ENCODE results near the gene SNX5. TPM values are rescaled to one million over a fixed set of nuclear protein-coding genes. Genes with fewer than 3 reads are reported as not detected.

SNX5 gene
- total RNA-seq, 1 experiment from 2014 or later = 170 TPM

DNA sequence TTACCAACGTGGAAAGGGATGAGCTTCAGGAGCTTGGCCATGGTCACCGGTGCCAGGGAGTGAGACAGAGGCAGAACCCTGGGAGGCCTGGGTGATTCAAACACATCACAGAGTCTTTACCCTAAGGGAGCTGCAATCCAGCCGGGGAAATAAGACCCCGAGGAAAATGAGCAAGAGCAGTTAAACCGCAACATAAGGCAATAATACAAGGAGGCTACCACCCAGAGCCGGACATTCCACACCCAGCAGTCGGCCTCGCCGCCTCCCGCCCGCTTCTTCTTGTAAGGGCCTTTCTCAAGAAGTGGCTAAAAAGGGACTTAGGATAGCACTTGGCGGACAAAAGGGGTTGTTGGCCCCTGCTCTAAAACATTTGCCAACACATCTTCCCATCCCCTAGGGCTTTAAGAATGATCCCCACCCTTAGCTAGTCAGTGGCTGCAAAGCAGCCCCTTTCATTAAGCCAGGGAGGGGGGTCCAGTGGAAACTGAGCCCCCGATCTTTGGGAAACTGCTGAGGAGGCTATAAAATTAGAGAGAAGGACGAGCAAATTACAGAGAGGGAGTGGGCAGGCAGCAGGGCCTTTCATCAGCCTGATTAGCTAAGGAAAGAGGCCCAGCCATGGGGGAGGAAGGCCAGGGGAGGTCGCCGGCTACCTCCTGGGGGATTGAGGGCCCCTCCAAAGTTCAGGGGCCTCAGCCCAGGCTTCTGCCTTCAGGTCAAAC is 34.3 kb downstream of the SNX5 start:
- intact Hi-C loops (cut with micrococcal nuclease) = no loop called here
- ChIA-PET CTCF (interaction anchor here (0.5 to 1.5 kb wide), 6 partner anchors 8 to 429 kb away, joined by 3 to 6 read pairs (median 4); no protein-coding TSS in a partner anchor), POLR2A (interaction anchor here (0.7 to 1.3 kb wide), 4 partner anchors 10 to 61 kb away, joined by 3 read pairs; no protein-coding TSS in a partner anchor)
- Mint-ChIP-seq H3K27ac (ENCODE audit: low read depth, unreplicated experiment) (no peak overlapping the region), H3K36me3 (ENCODE audit: insufficient read depth, unreplicated experiment) (peaks cover 7% of the 10 kb centered on the region), H3K27me3 (ENCODE audit: insufficient read depth, unreplicated experiment) (no peaks in the 10 kb centered on the region), H3K9me3 (ENCODE audit: unreplicated experiment) (peaks cover 7% of the 10 kb centered on the region), H3K4me1 (ENCODE audit: insufficient read depth, unreplicated experiment) (no peaks in the 10 kb centered on the region), H3K4me3 (ENCODE audit: unreplicated experiment) (no peak overlapping the region)
- DNase-seq (ENCODE audit: unreplicated experiment) = no peak
- BruUV-seq (replicated peaks) = no TSS peak
- no peak for TF ChIP-seq CTCF (IDR thresholded peaks at IDR 0.05; ENCODE audit: unreplicated experiment)

GRCh38 chr20:17933711-17934110 is 34.9 kb downstream of the SNX5 start:
- CTCF ChIA-PET = interaction anchor here (0.6 to 1.5 kb wide), 6 partner anchors 9 to 429 kb away, joined by 3 to 6 read pairs (median 4); no protein-coding TSS in a partner anchor

GRCh38 chr20:17933121-17933520 is 35.5 kb downstream of the SNX5 start:
- ChIA-PET POLR2A (no interaction called here), CTCF (interaction anchor here (0.6 to 1.5 kb wide), 3 partner anchors 34 to 343 kb away, joined by 3 to 4 read pairs (median 3); no protein-coding TSS in a partner anchor)
- H3K4me1 Mint-ChIP-seq (ENCODE audit: insufficient read depth, unreplicated experiment) = peaks cover 4% of the 10 kb centered on the region
- no peaks in the 10 kb centered on the region for H3K27me3 Mint-ChIP-seq (ENCODE audit: insufficient read depth, unreplicated experiment)
- intact Hi-C loops (cut with micrococcal nuclease) = no loop called here
- no TSS peak for BruUV-seq (replicated peaks)
- peaks cover 7% of the 10 kb centered on the region for H3K9me3 Mint-ChIP-seq (ENCODE audit: unreplicated experiment)
- H3K27ac Mint-ChIP-seq (ENCODE audit: low read depth, unreplicated experiment) = no peak overlapping the region
- H3K4me3 Mint-ChIP-seq (ENCODE audit: unreplicated experiment) = no peak overlapping the region
- TF ChIP-seq CTCF (IDR thresholded peaks at IDR 0.05; ENCODE audit: unreplicated experiment) = no peak
- no peak for DNase-seq (ENCODE audit: unreplicated experiment)
- H3K36me3 Mint-ChIP-seq (ENCODE audit: insufficient read depth, unreplicated experiment) = no peaks in the 10 kb centered on the region

More at GRCh38 chr20:17933711-17934110, 34.9 kb downstream of the SNX5 start:
- Mint-ChIP-seq H3K27me3 (ENCODE audit: insufficient read depth, unreplicated experiment) (no peaks in the 10 kb centered on the region), H3K36me3 (ENCODE audit: insufficient read depth, unreplicated experiment) (peaks cover 2% of the 10 kb centered on the region), H3K27ac (ENCODE audit: low read depth, unreplicated experiment) (no peak overlapping the region), H3K9me3 (ENCODE audit: unreplicated experiment) (peaks cover 7% of the 10 kb centered on the region), H3K4me1 (ENCODE audit: insufficient read depth, unreplicated experiment) (no peaks in the 10 kb centered on the region), H3K4me3 (ENCODE audit: unreplicated experiment) (no peak overlapping the region)
- POLR2A ChIA-PET = interaction anchor here (0.7 kb wide), 2 partner anchors 11 to 16 kb away, joined by 3 read pairs; no protein-coding TSS in a partner anchor
- TF ChIP-seq CTCF (IDR thresholded peaks at IDR 0.05; ENCODE audit: unreplicated experiment) = no peak
- BruUV-seq (replicated peaks) = no TSS peak
- intact Hi-C loops (cut with micrococcal nuclease) = no loop called here
- DNase-seq (ENCODE audit: unreplicated experiment) = no peak

DNA sequence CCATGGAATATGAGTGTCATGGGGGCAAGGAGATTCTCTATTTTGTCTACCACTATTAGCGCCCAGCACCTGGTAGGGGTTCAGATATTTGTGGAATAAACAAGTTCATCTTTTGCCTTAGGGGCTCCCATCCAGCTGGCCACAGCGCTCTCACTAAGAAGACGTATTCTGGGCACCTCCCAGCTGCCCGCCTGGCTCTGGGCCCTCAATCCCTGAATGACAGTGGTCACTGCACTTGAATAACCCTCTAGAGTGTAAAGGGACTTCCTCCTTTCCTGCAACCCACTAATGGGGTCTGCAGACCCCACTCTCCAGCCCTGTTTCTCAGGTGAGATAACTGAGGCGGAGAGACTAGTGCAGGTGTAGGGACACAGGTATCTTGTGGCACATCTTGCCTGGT is 36.2 kb downstream of the SNX5 start:
- Mint-ChIP-seq H3K36me3 (ENCODE audit: insufficient read depth, unreplicated experiment) (no peaks in the 10 kb centered on the region), H3K27ac (ENCODE audit: low read depth, unreplicated experiment) (no peak overlapping the region), H3K27me3 (ENCODE audit: insufficient read depth, unreplicated experiment) (no peaks in the 10 kb centered on the region), H3K4me3 (ENCODE audit: unreplicated experiment) (no peak overlapping the region), H3K9me3 (ENCODE audit: unreplicated experiment) (peaks cover 7% of the 10 kb centered on the region), H3K4me1 (ENCODE audit: insufficient read depth, unreplicated experiment) (peaks cover 5% of the 10 kb centered on the region)
- no TSS peak for BruUV-seq (replicated peaks)
- POLR2A ChIA-PET = no interaction called here
- no peak for DNase-seq (ENCODE audit: unreplicated experiment)
- no peak for TF ChIP-seq CTCF (IDR thresholded peaks at IDR 0.05; ENCODE audit: unreplicated experiment)
- CTCF ChIA-PET = interaction anchor here (0.6 kb wide), 1 partner anchor 1869 kb away, joined by 3 read pairs; no protein-coding TSS in a partner anchor
- intact Hi-C loops (cut with micrococcal nuclease) = no loop called here

Measured in MCF 10A (cell line).